Activated effector memory CD4-positive, alpha-beta T cell treated with anti-CD3 and anti-CD28 coated beads, Interleukin-2, amount 50 U/mL, for 16 hours (primary cell): ENCODE results near the gene PWP2.
A peak's percentile ranks its signal among the peaks of the same experiment; 100 is the strongest.

Experiments used
- DNase-seq: peaks from one replicate; pipeline ENCODE4 v3.0.0-alpha.2; 2020

Gene PWP2

DNA sequence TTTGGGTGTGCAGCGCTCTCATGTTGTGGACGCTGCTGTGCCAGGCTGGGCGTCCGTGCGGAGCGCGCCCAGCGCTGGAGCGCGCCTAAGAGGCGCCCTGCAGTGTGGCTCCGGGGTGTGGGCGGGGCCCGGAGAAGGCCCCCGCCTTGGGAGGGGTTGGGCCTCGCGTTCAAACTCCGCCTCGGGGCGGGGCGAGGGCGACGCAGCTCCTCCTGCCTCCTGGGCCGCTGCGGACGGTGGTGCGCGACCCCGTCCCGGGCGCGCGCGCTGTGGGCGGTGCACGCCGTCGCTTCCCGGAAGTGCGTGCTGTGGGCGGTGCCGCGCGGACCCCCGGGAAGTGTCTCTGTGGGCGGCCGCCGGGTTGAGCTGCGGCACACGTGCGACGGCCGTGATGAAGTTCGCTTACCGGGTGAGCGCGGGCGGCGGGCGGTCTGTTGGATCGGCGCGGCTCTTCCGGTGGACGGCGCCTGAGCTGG, at the start of gene PWP2:
PWP2 (plus strand) TSS at position 374 of the 476 bp plus-strand sequence; CDS start at position 392, 18 bp downstream.
- DNase-seq, result peak; percentile 85

DNA sequence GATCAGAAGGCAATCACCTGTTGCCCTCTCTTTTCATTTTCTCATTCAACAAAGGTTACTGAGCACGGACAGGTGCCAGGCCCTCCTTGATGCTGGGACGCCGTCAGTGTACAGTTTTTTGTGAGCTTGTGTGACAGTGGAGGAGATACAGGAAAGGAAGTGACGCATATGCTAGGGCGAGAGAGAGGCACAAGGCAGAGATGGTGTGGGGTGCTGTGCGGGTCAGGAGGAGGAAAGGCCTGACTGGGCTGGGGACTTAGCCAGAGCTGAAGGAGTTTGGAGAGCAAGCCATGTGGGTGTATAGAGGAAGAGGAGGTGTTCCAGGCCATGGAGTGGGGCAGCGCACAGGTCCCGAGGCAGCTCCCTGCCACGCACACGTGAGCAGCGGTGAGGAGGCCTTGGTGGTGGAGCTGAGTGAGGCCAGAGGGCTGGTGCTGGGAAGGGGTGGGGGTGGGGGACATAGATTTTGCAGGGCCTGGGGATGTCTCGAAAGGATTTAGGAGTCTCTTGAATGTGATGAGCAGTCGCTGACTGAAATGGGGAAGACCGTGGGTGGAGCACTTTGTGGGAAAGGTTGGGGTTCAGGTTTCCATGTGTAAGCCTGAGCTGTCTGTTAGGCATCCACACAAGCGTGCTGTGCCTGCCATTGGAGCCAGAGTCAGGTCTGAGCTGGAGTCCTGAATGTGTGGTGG, 49.1 kb upstream of the PWP2 start:
- peak; percentile 76 for DNase-seq

DNA sequence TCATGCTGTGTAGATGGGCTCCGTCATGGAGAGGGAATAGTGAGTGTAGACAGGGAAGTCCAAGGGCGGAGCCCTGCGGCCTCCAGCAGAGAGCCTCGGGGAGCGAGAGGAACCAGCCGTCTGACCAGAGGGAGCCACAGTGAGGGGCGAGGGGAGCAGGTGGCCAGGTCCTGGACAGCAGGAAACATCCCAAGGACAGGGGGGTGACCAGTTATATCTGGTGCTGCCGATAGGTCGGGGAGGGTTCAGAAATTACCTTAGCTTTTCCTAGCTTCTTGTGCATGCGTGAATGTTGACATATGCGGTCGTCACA, 48.6 kb upstream of the PWP2 start:
- DNase-seq, result no peak

DNA sequence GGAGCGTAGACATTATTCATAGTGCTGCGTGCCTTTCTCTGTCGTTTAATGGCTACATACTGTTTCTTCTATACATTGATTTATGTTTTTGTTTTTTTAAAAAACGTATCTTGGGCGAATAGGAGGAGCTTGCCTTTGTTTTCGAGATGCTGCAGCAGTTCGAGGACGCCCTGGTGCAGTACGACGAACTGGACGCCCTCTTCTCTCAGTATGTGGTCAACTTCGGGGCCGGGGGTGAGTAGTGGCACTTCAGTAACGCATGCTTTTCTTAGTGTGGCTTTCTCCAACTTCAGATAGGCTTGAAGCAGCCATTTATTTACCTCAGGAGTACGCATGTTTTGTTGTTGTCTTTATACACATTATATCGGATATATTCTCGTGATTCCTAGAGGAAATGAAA, 48.2 kb upstream of the PWP2 start:
- no peak for DNase-seq

DNA sequence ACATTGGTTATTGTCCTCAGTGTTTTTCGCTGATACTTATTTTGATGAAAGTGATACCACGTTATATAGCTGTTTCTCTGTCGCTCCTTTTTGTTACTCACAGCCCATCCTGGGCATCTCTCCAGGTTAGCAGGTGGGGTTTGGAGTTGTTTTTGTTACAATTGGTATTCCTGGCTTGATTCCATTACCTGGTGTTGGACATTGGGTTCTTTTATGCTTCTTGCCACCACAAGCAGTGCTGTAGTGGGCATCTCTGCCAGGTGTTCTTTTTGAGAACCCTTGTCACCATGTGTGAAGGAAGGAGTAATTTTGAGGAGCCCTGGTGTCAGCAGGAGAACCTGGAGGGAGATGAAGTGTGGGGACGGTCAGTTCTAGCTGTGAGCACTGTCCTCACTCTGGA, 47.5 kb upstream of the PWP2 start:
- no peak for DNase-seq

DNA sequence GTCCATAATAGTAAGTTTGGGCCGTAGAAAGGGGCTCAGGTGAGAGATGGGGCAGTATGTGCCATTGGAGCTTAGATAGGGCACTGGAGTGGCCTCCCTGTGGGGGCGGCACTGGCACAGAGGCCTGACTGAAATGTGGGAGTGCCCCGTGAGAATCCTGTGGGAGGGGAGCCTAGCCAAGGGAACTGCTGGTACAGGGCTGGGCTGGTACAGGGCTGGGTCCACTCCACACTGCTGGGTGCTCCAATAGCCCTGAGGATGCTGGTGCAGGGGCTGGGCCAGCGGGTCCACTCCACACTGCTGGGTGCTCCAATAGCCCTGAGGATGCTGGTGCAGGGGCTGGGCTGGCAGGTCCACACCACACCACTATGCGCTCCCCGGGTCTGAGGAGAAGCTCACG, 44.8 kb upstream of the PWP2 start:
- DNase-seq, result no peak

DNA sequence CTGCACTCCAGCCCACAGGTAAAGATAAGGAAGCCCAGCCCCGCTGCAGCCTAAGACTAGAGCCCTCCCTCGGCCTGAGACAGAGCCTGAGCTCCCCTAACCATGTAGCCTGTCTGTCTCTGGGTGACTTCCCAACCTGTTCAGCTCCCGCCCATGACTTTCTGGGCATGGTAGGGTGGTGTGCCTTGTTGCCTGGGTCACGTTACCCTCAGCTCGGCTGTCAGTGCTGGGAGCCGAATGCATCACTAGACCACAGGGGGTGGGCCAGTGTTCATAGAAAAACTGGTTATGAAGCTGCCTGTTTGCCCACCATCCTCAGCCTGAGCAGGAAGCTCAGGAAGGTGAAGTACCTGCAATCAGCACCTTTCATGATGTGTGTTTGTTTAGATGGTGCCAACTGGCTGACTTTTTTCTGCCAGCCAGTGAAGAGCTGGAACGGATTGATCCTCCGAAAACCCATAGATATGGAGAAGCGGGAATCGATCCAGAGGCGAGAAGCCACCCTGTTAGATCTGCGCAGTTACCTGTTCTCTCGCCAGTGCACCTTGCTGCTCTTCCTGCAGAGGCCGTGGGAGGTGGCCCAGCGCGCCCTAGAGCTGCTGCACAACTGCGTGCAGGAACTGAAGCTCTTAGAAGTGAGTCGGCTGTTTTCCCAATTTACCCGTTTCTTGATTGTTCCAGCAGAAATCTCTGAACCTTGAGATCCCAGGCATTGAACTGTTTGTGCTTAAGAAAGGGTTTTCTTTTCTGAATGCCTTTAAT, 43.9 kb upstream of the PWP2 start:
- no peak for DNase-seq

DNA sequence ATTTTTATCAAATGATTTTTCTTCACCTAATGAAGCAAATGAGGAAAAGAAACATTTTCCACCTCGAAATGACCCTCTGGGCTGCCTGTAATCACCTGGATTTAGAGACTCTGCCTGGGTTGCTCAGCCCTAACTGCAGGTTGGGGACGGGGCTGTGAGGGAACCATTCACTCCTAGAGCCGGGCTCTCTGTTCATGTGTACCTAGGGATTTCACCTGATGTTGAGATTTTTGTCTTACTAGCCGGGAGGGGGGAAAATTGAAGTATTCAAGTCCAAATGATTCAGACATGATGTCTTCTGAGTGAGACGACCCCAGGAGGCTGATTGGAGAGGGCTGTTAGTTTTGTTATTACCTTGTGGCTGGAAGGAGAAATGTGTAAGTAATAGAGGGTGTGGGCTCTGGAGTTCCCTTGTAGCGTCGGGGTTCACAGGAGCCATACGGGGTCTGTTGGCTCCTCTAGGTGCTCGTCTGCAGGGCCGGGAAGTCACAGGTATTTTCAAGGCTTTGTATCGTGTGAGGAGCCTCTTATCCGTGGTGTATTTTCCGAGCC, 42.3 kb upstream of the PWP2 start:
- DNase-seq, result no peak

DNA sequence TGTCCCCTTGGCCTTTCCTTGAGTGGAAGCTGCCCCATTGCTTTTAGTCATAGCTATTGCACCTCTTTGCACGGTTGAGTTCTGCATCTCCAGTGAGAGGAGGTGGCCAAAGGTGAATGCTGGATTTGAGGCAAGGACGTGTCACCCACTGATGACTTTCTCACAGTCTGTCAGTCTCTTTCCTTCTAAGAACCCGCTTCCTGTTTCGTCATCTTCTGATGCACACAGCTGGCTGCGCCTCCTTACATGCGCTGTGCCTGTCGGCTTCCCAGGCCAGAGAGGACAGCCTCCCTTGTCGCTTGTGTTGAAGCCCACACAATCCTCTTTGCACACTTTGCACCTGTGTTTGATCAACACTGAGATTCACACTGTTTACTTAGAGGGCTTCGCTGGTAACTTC, 41.8 kb upstream of the PWP2 start:
- peak; percentile 90 for DNase-seq

DNA sequence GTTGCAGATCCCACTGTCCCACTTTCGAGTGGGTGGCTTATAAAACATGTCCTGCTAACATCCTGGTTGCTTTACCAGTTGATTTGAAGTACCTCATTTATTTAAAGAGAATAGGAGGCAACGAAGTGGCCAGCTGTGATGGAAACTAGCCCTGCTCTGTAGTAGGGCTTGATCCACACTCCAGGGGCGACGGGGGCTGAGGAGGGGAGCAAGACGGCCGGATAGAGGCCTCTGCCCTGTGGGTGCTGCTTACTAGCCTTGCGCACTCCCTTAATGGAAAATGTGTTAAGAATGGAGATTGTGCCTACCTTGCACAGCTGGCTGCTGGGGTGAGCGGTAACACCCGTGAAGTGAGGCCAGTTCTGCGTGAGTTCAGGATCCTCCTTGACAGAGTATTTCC, 41.1 kb upstream of the PWP2 start:
- DNase-seq, result no peak

DNA sequence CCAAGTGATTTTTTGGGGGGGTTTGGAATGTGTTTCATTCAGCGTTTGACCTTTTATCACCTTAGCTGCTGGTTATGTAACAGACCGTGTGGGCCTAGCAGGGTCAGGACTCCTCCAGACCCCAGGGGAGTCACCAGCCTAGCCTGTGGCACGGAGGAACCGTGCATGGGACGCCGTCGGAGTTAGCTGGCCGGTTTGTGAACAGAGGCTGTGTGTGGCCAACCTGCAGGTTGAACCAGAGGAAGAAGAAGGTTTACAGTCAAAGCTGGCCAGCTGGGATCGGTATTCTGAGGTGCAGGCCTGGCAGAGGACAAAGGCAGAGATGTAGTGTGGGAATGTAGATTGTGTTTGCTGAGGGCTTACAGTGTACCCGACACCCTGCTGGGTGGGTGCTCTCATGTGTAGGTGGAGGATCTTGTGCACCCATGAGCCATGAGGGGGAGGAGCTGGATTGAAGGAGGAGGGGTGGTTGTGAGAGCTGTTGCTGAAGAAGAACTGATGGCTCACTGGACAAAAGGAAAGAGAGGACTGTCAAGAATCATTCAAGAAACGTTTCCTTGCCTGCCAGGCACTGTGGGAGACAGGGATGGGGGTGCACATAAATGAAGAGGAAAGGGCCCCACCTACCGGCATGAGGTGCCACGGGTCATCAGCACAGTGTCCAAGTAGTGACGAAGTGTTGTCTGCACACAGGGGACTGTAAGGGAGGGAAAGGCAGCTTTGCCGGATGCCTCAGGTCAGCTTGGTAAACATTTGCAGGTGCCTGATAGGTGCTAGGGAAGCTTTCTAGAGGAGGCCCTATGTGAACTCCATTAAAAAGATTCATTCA, 40.0 kb upstream of the PWP2 start:
- DNase-seq, result no peak

DNA sequence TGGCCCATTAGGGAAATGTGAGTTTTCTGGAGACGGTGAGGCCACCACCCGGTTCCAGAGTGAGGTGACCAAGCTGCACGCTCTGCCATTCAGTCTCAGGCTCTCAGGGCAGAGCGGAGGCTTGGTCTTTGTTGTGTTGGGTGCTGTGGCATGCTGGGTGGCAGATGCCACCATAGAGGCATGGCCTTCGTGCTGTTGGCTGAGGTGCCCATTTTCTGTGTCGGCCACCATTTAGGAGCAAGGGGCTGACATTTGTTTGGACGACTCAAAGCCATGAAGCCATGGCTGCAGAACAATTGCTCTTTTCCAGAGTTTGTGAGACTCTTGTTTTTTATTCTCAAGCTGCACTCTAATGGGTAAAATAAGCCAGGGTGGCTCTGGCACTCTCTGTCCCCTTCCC, 36.8 kb upstream of the PWP2 start:
- DNase-seq, result no peak

DNA sequence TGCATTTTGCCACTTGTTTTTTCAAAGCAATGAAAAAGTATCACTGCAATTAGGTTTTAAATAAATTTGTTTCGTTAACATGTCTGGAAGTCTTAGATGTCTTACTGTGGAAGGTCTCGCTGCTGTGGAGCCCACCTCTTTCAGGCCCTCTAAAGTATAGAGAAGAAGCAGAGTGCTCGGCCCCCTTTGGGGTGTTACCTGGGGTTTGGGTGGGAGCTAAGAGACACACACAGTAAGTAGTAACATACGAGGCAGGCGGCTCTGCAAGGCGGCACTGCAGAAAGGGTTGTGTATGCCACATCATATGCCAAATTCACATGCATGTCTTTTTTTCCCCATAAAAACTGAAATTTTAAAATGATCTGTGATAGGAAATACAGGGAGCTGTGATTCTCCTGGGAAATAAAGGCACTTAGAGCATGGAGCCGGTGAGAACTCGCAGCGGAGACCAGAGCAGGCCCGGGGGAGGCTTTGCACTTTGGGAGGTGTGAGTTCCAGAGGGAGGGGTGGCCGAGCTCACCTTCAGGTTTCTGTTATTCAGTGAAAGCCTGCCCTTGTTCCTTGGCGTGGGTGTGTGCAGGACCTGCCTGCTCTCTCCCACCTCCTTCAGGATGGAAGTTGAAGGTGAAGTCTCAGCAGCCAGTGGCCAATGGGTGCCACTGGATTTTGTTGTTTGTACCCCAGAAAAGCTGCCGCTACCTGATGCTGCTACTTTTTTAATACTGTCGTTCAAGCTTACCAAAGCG, 35.7 kb upstream of the PWP2 start:
- no peak for DNase-seq

DNA sequence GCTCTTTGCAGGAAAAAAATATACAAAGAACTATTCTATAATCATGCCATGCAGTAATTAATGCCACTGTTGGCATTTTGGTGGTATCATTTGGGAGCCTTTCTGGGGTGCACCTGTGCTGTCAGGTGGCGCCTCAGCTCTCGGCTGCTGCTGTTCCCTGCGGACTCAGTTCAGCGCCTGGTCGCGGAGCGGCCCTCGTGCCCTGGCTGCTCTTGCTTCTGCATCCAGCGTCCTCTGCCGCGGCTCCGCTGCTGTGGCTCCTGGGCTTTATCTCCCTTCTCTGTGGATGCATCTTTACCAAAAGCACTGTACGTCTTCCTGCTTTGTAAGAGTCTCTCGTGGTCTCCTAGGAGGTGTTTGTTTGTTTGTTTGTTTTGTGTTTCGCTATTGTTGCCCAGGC, 35.1 kb upstream of the PWP2 start:
- no peak for DNase-seq

DNA sequence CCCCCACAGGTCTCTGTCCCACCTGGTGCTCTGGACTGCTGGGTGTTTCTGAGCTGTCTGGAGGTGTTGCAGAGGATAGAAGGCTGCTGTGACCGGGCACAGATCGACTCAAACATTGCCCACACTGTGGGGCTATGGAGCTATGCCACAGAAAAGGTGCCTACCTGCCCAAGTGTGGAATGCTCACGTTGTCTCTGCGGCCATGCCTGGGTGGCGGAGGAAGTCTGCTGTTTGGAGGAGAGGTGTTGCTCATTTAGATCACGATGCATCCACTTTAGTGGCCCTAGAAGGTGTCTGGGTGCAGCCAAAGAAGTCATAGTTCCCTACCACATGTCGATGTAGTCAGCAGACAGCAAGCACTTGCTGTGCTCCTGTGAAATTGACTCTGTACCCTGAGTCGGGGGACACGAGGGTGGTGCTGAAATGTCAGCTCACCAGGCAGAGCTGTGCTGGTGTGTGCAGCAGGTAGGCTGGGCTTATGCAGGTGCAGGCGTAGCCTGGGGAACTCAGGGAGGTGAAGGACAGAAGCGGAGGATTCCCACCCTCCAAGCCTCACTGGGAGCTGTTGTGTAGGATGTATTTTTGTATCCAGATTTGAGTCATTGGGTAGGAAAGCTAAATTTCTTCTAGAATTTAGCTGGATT, 32.8 kb upstream of the PWP2 start:
- peak; percentile 43 for DNase-seq

DNA sequence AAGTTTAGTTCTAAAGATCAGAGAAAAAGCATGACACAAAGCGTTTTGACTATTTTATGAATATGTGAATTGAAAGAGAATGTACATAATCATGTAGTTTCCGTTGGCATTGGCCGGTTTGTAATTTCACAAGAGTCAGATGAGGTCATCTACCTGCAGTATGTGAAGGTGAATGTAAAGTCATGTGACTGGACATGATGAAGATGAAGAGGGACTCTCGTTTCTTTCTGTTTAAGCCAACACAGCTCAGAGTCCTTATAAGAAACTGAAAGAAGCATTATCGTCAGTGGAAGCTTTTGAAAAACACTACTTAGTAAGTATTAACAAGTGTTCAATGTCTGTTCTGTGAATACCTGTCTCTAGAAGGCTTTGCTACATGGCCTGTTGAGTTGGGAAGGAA, 30.9 kb upstream of the PWP2 start:
- DNase-seq, result no peak

DNA sequence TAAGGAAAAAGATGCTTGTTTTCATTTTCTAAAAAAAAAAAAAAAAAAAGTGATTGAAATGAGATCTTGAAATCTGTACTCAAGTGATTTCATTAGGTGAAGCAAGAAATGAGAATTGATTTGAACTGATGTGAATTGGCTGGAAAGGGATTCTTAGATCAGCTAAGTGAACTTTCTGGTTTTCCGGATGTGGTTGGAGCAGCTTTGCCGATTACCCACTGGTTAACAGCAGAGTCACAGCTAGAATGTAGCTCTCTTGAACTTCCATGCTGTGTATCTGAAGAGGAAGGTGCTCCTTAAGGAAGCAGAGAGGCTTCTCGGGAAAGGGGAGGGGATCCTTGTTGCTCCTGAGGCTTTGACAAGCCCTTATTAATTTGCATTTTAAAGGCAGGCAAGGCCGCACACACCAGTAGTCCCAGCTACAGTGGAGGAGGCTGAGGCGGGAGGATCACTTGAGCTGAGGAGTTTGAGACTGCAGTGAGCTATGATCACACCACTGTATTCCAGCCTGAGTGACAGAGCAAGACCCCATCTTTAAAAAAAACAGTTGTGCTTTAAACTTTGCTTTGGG, 28.7 kb upstream of the PWP2 start:
- peak; percentile 61 for DNase-seq

DNA sequence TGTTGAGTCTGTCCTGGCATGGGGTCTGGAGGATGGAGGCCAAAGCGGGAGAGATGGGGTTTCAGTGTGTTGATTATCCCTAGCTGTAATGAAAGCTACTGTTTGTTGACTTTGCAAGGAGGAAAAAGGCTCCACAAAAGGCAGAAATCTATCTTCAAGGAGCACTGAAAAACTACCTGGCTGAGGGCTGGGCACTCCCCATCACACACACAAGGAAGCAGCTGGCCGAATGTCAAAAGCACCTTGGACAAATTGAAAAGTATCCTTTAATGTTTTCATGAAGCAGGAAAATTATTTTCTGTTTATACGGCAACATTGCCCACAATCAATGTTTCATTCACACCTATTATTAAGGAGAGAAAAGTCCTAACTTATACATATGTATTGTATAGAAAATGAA, 27.8 kb upstream of the PWP2 start:
- no peak for DNase-seq

DNA sequence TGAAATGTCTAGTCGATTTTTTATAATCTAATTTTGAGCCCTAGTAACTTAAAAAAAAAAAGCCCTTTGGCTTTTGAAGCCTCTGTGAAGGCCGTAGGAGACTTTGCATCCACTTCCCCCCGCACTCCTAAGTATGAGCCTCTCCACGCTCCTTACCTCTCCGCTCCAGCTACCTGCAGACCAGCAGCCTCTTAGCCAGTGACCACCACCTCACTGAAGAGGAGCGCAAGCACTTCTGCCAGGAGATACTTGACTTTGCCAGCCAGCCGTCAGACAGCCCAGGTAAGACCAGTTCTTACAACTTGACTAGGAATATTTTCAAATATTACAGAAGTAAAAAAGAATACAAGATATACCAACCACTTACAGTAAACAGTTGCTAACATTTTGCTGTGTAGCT, 27.4 kb upstream of the PWP2 start:
- peak; percentile 53 for DNase-seq

DNA sequence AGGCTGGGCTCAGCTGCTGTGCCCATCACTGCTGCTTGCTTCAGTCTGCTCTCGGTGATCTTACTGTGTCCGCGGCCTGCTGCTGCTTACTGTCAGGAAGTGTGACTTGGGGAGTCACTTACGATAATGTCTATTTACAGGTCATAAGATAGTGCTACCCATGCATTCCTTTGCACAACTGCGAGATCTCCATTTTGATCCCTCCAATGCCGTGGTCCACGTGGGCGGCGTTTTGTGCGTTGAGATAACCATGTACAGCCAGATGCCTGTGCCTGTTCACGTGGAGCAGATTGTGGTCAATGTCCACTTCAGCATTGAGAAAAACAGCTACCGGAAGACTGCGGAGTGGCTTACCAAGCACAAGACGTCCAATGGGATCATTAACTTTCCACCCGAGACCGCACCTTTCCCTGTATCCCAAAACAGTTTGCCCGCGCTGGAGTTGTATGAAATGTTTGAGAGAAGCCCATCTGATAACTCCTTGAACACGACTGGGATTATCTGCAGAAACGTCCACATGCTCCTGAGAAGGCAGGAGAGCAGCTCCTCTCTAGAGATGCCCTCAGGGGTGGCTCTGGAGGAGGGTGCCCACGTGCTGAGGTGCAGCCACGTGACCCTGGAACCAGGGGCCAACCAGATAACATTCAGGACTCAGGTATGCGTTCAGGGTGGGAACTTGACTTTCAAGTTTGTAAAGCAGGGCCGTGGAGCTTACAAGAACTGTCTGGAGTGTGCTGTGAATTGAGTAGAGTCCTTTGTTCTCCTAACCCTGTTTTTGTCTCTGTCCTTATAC, 24.4 kb upstream of the PWP2 start:
- peak; percentile 63 for DNase-seq
